ENCODE data around the gene NEK8. TPM values are rescaled to one million over a fixed set of nuclear protein-coding genes. Genes with fewer than 3 reads are reported as not detected.

NEK8 gene
- total RNA-seq, 1 experiment from 2014 or later: 8.6 TPM

- DNase-seq (ENCODE audit: unreplicated experiment): peak; percentile 52
- POLR2A ChIA-PET: interaction anchor here (0.7 to 17.3 kb wide), 22 partner anchors 15 to 431 kb away, joined by 3 to 1135 read pairs (median 6); partner anchors contain the start of genes DHRS13, FLOT2, NEK8 and PHF12
- no peaks in the 10 kb centered on the region for H3K27me3 Mint-ChIP-seq (ENCODE audit: insufficient read depth, unreplicated experiment)
- peak overlapping the region; percentile 89 for H3K27ac Mint-ChIP-seq (ENCODE audit: low read depth, unreplicated experiment)
- H3K4me3 Mint-ChIP-seq (ENCODE audit: unreplicated experiment): peak overlapping the region; percentile 91
- H3K9me3 Mint-ChIP-seq (ENCODE audit: unreplicated experiment): no peaks in the 10 kb centered on the region
- peaks cover 19% of the 10 kb centered on the region for H3K4me1 Mint-ChIP-seq (ENCODE audit: insufficient read depth, unreplicated experiment)
- BruUV-seq (replicated peaks): no TSS peak
- peaks cover 54% of the 10 kb centered on the region for H3K36me3 Mint-ChIP-seq (ENCODE audit: insufficient read depth, unreplicated experiment)
- intact Hi-C loops (cut with micrococcal nuclease): no loop called here
- TF ChIP-seq, protein P1, sequence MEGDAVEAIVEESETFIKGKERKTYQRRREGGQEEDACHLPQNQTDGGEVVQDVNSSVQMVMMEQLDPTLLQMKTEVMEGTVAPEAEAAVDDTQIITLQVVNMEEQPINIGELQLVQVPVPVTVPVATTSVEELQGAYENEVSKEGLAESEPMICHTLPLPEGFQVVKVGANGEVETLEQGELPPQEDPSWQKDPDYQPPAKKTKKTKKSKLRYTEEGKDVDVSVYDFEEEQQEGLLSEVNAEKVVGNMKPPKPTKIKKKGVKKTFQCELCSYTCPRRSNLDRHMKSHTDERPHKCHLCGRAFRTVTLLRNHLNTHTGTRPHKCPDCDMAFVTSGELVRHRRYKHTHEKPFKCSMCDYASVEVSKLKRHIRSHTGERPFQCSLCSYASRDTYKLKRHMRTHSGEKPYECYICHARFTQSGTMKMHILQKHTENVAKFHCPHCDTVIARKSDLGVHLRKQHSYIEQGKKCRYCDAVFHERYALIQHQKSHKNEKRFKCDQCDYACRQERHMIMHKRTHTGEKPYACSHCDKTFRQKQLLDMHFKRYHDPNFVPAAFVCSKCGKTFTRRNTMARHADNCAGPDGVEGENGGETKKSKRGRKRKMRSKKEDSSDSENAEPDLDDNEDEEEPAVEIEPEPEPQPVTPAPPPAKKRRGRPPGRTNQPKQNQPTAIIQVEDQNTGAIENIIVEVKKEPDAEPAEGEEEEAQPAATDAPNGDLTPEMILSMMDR (IDR thresholded peaks at IDR 0.05; ENCODE audit: unreplicated experiment): no peak
- CTCF ChIA-PET: interaction anchor here (1.0 to 15.1 kb wide), 3 partner anchors 20 to 162 kb away, joined by 3 to 365 read pairs (median 8); partner anchors contain the start of genes DHRS13, NEK8 and TLCD1
Measured at GRCh38 chr17:28744972-28745785, 16.6 kb downstream of the NEK8 start.

DNA sequence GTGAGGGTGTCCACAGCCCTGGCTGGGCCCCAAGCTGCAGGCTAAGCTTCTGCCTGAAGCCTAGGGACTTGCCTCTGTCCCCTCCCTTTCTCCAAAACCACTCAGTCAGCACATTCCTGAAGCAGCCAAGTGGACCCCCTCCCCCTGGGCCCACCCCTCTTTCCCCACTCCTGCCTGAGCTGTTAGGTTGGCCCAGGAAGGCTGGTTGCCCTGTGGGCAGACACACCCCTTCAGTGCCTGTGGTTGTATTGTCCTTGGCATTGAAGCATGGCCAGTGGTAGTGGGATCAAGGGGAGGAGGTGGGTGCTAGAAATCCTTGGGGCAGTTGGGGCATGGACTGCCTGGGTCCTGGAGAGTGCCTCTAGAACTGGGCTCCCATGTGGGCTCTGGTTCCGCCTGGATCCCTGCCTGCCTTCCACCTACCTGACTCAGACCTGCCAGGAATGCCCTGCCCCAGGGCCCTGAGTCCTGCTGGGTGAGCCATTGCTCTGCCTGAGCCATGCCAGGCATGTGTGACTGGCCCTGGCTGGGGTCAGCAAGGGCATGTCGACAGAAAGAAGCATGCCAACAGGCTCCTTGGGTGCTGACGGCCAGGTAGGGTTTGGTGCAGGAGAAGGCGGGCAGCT, 17.3 kb downstream of the NEK8 start:
- CTCF ChIA-PET: interaction anchor here (1.0 to 15.1 kb wide), 7 partner anchors 9 to 156 kb away, joined by 3 to 365 read pairs (median 4); partner anchors contain the start of genes DHRS13, FLOT2, NEK8 and TLCD1

DNA sequence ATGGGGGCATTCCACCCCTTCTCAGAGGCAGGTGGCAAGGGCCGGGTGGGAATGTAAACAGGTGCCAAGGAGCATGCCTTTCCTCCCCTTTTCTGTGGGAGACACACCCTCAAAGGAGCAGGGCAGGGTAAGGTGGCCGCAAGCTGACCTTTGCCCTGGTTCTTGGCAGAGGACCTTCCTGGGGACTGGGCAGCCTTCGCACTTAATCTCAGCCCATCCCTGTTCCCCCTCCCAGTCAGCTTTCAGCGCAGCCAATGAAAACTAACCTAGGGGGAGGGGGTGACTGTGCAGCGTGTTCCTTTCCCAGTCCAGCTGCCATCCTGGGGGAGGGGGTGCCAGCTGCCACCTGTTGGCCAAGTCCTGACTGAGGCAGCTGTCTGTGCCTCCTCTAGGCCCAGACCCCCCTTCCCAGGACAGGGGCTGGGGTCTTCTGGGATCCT, 18.0 kb downstream of the NEK8 start:
- peak; percentile 71 for DNase-seq (ENCODE audit: unreplicated experiment)
- Mint-ChIP-seq H3K4me1 (ENCODE audit: insufficient read depth, unreplicated experiment) (peaks cover 19% of the 10 kb centered on the region), H3K36me3 (ENCODE audit: insufficient read depth, unreplicated experiment) (peaks cover 69% of the 10 kb centered on the region), H3K4me3 (ENCODE audit: unreplicated experiment) (peak overlapping the region; percentile 91), H3K27me3 (ENCODE audit: insufficient read depth, unreplicated experiment) (no peaks in the 10 kb centered on the region), H3K9me3 (ENCODE audit: unreplicated experiment) (no peaks in the 10 kb centered on the region), H3K27ac (ENCODE audit: low read depth, unreplicated experiment) (peak overlapping the region; percentile 89)
- TF ChIP-seq, protein P1 (IDR thresholded peaks at IDR 0.05; ENCODE audit: unreplicated experiment): no peak
- POLR2A ChIA-PET: interaction anchor here (1.1 to 17.3 kb wide), 9 partner anchors 17 to 206 kb away, joined by 3 to 1135 read pairs (median 14); partner anchors contain the start of genes DHRS13, NEK8, PHF12 and RPL23A
- BruUV-seq (replicated peaks): no TSS peak
- CTCF ChIA-PET: interaction anchor here (1.0 to 15.1 kb wide), 7 partner anchors 8 to 156 kb away, joined by 3 to 365 read pairs (median 4); partner anchors contain the start of genes DHRS13, FLOT2, NEK8 and TLCD1
- intact Hi-C loops (cut with micrococcal nuclease): no loop called here

More for the DNA sequence above, 17.3 kb downstream of the NEK8 start:
- POLR2A ChIA-PET: interaction anchor here (0.7 to 17.3 kb wide), 19 partner anchors 14 to 431 kb away, joined by 3 to 1135 read pairs (median 7); partner anchors contain the start of genes DHRS13, FLOT2, NEK8 and PHF12
- peaks cover 19% of the 10 kb centered on the region for H3K4me1 Mint-ChIP-seq (ENCODE audit: insufficient read depth, unreplicated experiment)
- peak overlapping the region; percentile 91 for H3K4me3 Mint-ChIP-seq (ENCODE audit: unreplicated experiment)
- H3K9me3 Mint-ChIP-seq (ENCODE audit: unreplicated experiment): no peaks in the 10 kb centered on the region
- H3K27ac Mint-ChIP-seq (ENCODE audit: low read depth, unreplicated experiment): peak overlapping the region; percentile 89
- no TSS peak for BruUV-seq (replicated peaks)
- TF ChIP-seq, protein P1 (IDR thresholded peaks at IDR 0.05; ENCODE audit: unreplicated experiment): no peak
- DNase-seq (ENCODE audit: unreplicated experiment): peak; percentile 94
- intact Hi-C loops (cut with micrococcal nuclease): no loop called here
- H3K27me3 Mint-ChIP-seq (ENCODE audit: insufficient read depth, unreplicated experiment): no peaks in the 10 kb centered on the region
- H3K36me3 Mint-ChIP-seq (ENCODE audit: insufficient read depth, unreplicated experiment): peaks cover 61% of the 10 kb centered on the region

All from MCF 10A (cell line).